HEK293 (cell line): Measurements from ENCODE around the gene ROBO4.

ENCODE experiments used
- CTCF ChIP-seq: fragments of 450-650 bp; formaldehyde crosslinking; IDR thresholded peaks from 2 replicates; pipeline ENCODE4 v1.5.1; 2016; ENCODE audit warnings: missing biosample characterization, missing genetic modification characterization
- SETDB1 ChIP-seq: IDR thresholded peaks from one replicate; pipeline ENCODE4 v1.6.1; 2017; ENCODE audit warnings: mild to moderate bottlenecking, low read length, moderate library complexity, mixed read lengths; ENCODE audit not compliant: insufficient read length
- SP2 ChIP-seq: fragments of 450-650 bp; formaldehyde crosslinking; IDR thresholded peaks from 2 replicates; pipeline ENCODE4 v1.5.1; 2016; ENCODE audit warnings: missing biosample characterization, missing genetic modification characterization
- ZNF10 ChIP-seq: fragments of 450-650 bp; formaldehyde crosslinking; IDR thresholded peaks from 2 replicates; pipeline ENCODE4 v1.5.1; 2017; ENCODE audit warnings: missing biosample characterization, missing genetic modification characterization
- ZNF174 ChIP-seq: fragments of 450-650 bp; formaldehyde crosslinking; IDR thresholded peaks from 2 replicates; pipeline ENCODE4 v1.5.0; 2017; ENCODE audit warnings: missing biosample characterization, mild to moderate bottlenecking, missing genetic modification characterization
- ZNF37A ChIP-seq: fragments of 450-650 bp; IDR thresholded peaks from 2 replicates; pipeline ENCODE4 v1.5.1; 2018; ENCODE audit warnings: missing biosample characterization, missing genetic modification characterization
- ZNF416 ChIP-seq: fragments of 450-650 bp; formaldehyde crosslinking; IDR thresholded peaks from 2 replicates; pipeline ENCODE4 v1.5.1; 2016; ENCODE audit warnings: missing biosample characterization, missing genetic modification characterization
- ZNF670 ChIP-seq: fragments of 450-650 bp; formaldehyde crosslinking; IDR thresholded peaks from 2 replicates; pipeline ENCODE4 v1.5.1; 2016; ENCODE audit warnings: missing biosample characterization, missing genetic modification characterization, low read depth
- ZNF792 ChIP-seq: fragments of 450-650 bp; formaldehyde crosslinking; IDR thresholded peaks from 2 replicates; pipeline ENCODE4 v1.5.1; 2016; ENCODE audit warnings: missing biosample characterization, missing genetic modification characterization

GRCh38 chr11:124943741-124944140 lies 46.1 kb upstream of the ROBO4 start:
- no peak for TF ChIP-seq ZNF792
- no peak for TF ChIP-seq ZNF670 (tag by site-specific recombination)
- no peak for TF ChIP-seq CTCF
- no peak for TF ChIP-seq ZNF174
- no peak for TF ChIP-seq SETDB1
- no peak for TF ChIP-seq ZNF37A (tag by site-specific recombination)
- TF ChIP-seq ZNF416 (tag by site-specific recombination): no peak
- TF ChIP-seq ZNF10 (tag by site-specific recombination): no peak
- TF ChIP-seq SP2 (tag by site-specific recombination): no peak
